HG03097 (cell line): ENCODE results near the gene PRELID2.
A peak's percentile ranks its signal among the peaks of the same experiment; 100 is the strongest.
"Not testable (repeated sequence)": the region's sequence is repeated elsewhere in the genome, so short reads cannot be mapped to it uniquely, and the experiment has no call there.

ENCODE experiments used
- ATAC-seq: cut with Tn5 transposase; IDR thresholded peaks from one replicate; pipeline ENCODE4 v1.9.1; 2021; ENCODE audit not compliant: unreplicated experiment, low FRiP score

The PRELID2 gene

GRCh38 chr5:145834917-145835847 is at the start of gene PRELID2:
TSS of gene PRELID2 (minus strand) at chr5:145835342. CDS start at chr5:145835251, 91 bp downstream.
- ATAC-seq = peak; percentile 94

DNA sequence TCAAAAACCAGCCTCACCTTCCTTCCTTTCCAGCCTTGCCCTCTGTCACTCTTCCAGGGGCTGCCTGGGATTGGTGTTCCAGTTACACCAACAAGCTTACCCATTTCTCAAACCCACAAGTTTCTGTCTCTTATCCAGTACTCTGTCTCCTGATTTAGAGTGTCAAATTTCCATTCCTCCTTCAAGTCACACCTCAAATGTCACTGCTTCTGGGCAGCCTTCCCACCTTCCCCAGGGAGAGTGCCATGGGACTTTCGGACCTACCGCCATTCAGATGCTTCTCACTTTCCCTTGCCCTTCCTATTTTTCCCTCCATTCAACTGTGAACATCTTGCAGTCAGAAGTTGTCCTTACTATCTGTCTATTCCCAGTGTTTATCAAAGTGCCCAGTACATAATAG is 39.6 kb upstream of the PRELID2 start:
- no peak for ATAC-seq

DNA sequence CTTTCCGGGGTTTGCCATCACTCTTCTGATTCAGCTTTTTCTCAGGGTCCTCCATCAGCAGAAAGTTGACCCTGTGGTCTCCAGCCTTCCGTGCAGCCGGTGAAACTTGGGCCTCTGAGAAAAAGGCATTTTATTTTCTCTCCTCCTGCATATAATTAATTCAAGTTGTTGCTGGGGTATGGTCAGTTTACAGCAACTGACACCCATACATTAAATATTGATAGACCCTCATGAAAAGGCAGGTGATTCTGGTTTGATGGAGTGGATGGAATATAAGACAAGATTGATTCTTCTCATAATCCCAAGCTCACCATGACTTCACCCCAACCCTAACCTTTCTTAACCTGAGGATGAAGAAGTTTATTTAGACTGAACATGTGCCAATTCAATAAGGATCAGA is 37.8 kb upstream of the PRELID2 start, which contains the start of gene GRXCR2:
TSS of gene GRXCR2 (minus strand) at position 101 of the 400 bp plus-strand sequence. CDS start at position 55, 46 bp downstream.
- ATAC-seq = no peak

DNA sequence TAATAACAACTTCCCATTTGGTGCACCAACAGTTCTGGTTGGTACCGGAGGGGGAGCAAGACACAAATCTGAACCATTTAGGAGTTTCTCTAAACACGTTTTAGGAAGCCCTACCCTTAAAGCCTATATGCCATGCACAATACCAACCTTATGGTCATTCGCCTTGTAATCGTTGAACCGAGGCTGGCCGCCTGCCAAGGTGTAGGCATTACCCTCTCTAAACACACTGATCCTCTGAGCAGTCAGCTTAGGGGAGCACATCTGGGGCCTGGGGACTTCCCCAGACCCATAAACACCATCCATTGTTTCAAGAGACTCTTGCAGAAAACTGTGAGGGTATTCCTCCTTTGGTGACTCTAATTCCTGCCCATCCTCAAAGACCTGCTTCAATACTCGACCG is 37.3 kb upstream of the PRELID2 start:
- no peak for ATAC-seq

- no peak for ATAC-seq
Observed at GRCh38 chr5:145869753-145870152, 34.6 kb upstream of the PRELID2 start.

DNA sequence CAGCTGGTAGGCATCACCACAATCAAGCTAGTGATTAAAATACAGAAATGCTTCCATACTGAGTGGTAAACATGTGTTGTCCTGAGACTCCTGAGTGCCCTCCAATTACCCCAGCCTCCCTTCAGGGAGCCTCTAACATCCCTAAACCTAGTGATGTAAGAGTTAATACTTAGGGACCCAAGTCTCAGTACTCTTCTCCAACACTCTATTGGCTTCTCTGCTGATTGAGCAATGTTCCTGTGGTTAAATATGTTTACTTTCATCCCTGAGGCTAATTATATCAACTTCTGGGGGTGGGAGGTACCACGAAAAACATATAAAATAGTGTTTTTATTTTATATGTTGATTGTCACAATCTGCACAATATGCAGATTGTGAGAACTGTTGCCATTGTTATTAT is 32.7 kb upstream of the PRELID2 start:
- no peak for ATAC-seq

DNA sequence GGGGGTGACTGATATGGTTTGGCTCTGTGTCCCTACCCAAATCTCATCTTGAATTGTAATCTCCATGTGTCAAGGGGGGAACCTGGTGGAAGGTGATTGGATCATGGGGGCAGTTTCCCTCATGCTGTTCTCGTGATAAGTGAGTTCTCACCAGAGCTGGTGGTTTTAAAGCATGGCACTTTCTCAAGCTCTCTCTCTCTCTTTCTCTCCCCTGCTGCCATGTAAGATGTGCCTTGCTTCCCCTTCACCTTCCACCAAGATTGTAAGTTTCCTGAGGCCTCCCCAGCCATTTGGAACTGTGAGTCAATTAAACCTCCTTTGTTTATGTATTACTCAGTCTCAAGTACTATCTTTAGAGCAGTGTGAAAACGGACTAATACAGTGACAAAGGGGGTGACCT is 29.3 kb upstream of the PRELID2 start:
- not testable (repeated sequence) for ATAC-seq

GRCh38 chr5:145863003-145863402 is 27.9 kb upstream of the PRELID2 start:
- no peak for ATAC-seq

DNA sequence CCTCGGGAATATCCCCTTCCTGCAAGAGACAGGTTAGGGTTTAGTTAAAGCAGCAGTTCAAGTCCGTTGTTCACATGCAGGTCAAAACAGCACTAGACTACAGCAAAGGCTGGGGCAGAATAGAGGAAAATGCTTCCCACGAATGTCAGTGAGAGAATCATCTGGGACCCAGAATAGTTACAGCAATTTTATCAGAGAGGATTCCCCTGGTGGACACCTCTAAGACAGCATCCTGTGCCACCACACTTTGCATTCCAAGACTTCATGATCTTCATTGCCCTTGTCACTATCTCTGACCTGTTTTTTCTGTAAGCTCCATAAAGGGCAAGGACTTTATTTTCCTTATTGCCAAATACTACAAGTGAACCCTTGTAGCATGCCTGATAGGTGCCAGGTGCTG is 24.8 kb upstream of the PRELID2 start:
- ATAC-seq = no peak

DNA sequence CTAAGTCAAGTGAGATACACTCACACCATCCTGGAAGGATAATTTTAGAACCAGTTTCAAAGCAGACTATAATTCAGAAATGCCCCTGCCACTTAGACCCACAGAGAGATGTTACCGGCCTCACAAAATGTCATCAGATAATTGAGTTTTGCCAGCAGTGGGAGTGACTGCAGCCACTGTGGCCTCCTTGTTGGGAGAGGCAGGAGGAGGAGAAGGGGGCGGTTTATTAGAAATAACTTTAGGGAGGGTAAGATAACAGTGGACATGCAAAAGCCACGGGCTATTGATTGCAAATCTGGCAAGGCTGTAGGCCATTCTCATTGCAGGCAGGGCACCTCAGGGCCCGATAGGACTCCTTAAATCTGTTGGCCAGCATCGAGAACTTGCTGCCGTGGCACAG is 24.3 kb upstream of the PRELID2 start:
- no peak for ATAC-seq

DNA sequence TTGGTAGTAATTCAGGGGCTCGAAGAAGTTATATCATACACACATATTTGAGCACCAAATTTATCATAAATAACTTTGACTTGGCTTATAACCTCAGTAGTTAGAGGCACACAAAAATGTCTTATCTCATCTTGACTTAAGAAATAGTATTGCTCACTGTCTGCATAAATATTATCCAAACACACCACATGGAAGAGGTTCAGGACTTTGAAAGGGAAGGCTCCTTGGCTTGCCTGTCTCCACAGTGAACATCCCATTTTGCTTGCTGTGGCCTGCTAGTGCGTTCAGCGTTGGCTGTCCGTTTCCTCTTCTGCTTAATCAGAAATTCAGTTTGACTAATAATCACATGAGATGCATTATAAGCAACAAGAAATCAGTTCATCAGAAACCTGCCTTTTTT is 23.8 kb upstream of the PRELID2 start:
- ATAC-seq = no peak

GRCh38 chr5:145856285-145856818 is 21.2 kb upstream of the PRELID2 start:
- no peak for ATAC-seq

DNA sequence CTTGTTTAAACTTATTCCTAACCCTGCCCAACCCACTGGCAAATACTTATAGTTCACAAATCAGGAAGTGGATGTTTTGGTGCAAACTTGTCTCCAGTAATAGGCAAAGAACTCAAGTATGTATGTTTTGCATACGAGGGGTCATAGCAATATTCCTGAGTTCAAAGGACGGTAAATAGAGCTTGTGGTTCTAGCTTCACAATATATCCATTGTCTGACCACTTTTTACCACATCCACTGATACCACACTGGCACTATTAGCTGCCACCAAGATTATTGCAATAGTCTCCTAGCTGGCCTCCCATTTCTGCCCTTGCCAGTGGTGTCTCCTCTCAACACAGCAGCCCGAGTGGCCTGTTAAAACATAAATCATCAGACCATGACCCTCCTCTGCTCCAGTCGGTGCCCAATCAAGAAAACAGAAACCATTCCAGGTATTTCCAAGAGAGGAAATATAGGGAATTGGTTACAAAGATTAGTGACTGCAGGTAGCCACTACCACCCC is 20.7 kb upstream of the PRELID2 start:
- ATAC-seq = no peak

DNA sequence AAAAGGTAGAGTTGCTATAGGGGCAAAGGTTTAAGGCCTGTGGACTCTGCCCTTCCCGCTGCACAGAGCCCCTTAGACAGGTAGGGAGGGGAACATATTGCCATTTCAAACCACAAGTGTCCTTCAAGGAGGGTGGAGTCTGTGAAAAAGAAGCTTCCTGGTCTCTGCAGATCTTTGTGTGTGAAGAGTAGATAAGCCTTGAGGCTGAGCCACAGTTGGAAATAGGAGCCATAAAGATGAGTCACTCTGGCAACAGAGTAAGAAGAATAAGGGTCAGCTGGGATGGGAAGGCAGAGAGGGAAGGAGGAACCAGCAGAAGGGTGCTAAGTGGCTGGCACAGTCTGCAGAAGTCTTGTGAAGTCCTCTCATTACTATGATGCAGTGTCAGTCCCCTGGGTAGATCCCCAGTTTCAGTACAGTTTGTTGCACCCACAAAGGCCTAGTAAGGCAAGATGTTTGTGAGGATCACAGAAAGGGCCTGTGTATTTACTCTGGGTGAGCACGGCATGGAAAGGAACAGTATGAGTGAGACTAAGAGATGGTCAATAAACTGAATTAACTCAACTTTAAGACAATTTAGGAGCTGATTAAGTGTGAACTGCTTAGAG is 19.6 kb upstream of the PRELID2 start:
- ATAC-seq = no peak

GRCh38 chr5:145853781-145854376 is 18.7 kb upstream of the PRELID2 start:
- no peak for ATAC-seq

GRCh38 chr5:145852990-145853389 is 17.8 kb upstream of the PRELID2 start:
- no peak for ATAC-seq

DNA sequence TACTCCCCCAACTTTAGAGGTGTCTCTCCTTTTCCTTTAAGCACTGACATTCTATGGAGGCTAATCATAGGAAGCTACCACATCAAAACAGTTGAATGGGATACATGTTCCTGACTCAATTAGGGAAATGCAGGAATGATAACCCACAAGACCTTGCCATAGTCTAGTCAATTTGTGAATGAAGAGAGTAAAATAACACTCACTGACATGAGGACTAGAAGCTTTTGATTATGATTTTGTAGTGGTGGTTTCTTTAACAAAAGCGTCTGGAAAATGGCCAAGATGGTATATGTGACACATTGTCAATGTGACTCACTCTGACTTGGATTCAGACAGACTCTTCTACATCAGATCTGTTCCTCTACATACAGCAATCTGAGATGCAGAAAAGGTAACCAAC is 13.7 kb upstream of the PRELID2 start:
- ATAC-seq = no peak

DNA sequence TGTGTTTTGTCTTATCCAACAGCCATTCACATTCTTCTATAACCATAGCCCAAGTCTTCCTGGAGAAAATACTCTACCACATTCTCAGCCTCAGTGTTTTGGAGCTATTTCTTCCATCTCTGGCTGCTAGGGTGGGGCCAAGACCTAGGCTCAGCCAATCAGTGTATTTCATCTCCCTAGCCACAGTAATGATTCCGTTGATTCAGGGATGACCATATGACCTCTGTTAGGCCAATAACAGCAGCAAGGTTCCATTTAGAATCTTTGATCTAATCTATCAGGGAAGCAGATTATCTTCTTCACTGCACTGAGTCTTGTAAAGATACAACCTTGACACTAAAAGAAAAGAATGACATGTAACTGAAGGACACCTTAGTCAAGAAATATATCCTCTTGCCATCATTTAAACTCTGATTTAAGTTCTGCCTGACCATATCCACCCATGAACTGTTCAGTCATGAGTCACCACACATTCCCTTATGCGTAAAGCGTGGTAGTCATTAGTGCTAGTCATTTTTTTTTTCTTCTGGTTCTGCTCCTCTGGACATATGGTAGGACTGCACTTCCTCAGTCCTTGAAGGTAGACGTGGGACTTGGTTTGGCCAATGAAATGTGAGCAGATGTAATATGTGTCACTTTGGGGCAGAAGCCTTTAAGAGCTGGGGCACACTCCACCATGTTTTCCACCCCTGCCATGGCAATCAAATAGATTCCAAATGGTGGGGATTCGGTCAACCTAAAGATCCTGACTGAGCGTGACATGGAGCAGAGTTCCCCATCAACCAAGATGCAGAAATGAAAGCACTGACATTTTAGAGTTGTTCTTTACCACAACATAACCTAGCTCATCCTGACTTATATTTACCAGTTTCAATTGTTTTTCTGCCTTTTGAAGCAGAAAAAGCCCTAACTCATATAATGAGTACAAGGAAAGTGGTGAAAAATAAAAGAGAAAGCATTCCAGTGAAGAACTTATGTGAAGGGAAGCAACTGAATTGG is 12.7 kb upstream of the PRELID2 start:
- no peak for ATAC-seq

GRCh38 chr5:145846081-145846480 is 10.9 kb upstream of the PRELID2 start:
- ATAC-seq = no peak

DNA sequence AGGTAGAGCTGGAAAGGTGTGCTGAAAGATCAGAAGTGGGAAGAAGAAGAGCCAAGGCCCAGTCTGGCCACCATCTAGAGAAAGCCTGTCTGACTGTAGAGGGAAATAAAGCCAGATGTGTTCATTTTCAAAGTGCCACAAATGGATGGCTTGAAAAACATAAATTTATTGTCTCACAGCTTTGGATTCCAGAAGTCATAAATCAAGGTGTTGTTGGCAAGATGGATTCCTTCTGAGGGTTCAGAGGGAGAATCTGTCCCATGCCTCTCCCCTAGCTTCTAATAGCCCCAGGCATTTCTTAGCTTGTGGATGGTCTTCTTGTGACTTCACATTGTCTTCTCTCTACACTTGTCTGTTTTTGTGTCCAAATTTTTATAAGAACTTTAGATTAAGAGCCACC is 6.2 kb upstream of the PRELID2 start:
- no peak for ATAC-seq
